SK-N-DZ (cell line): ENCODE results near the gene UBE2S.

Source experiments
- DNase-seq: peaks from one replicate; pipeline ENCODE4 v3.0.0-alpha.2; 2015; ENCODE audit warnings: low spot score

UBE2S gene

DNA sequence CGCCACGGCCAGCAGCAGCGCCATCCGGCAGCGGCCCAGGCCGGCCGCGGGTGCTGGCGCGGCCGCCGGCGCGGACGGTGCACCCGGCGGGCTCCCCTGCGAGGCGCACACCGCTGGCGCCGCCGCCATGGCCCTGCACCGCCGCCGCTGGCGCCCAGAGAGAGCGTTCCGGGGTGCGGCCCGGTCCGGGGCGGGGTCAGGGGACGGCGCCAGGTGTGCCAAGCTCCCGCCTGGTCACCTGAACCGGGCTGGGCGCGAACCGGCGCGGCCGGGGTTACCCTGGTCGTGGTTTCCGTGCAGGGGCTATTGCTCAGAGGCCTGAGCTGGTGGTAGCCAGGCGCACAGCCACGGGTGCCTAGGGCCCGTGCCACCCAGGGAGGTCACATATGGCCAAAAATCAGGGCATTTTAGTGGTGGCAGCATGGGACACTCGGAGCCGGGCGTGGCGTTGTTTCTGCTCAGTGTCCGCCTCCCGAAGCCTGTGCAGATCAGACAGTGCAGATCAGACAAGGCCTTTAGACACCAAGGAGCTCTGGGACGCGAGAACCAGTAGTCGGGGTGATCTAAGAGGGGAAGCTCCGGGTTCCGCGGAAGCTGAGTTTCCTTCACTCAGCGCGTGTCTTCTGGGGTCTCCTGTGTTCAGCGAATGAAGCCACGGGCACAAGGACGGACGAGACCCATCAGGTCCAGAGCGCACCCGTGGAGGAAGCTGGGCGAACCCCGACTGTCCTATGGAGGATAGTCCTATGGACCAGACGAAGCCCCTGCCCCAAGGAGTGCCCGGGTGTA is 23.3 kb downstream of the UBE2S start, which contains the start of gene TMEM238:
Gene TMEM238, minus strand, starts transcription at position 162 of the 789 bp plus-strand sequence. Its CDS starts 33 bp downstream, at position 129.
- no peak for DNase-seq

GRCh38 chr19:55383279-55384130 is 24.1 kb downstream of the UBE2S start:
- DNase-seq, result no peak

- DNase-seq, result no peak
These were observed 25.0 kb downstream of the UBE2S start for GRCh38 chr19:55382522-55383054.

DNA sequence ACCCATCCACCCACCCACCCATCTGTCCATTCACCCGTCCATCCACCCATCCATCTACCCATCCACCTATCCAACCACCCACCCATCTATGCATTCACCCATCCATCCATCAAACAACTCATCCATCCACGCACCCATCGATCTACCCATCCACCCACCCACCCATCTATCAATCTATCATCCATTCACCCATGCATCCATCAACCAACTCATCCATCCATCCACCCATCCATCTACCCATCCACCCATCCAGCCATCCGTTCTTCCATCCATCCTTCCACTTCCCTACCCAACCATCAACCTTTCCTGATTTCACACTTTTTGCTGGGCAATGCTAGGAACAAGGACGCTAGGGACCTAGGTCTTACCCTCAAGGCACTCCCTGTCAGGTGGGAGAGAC is 25.6 kb downstream of the UBE2S start:
- no peak for DNase-seq

GRCh38 chr19:55379174-55379573 is 28.4 kb downstream of the UBE2S start:
- DNase-seq, result no peak

DNA sequence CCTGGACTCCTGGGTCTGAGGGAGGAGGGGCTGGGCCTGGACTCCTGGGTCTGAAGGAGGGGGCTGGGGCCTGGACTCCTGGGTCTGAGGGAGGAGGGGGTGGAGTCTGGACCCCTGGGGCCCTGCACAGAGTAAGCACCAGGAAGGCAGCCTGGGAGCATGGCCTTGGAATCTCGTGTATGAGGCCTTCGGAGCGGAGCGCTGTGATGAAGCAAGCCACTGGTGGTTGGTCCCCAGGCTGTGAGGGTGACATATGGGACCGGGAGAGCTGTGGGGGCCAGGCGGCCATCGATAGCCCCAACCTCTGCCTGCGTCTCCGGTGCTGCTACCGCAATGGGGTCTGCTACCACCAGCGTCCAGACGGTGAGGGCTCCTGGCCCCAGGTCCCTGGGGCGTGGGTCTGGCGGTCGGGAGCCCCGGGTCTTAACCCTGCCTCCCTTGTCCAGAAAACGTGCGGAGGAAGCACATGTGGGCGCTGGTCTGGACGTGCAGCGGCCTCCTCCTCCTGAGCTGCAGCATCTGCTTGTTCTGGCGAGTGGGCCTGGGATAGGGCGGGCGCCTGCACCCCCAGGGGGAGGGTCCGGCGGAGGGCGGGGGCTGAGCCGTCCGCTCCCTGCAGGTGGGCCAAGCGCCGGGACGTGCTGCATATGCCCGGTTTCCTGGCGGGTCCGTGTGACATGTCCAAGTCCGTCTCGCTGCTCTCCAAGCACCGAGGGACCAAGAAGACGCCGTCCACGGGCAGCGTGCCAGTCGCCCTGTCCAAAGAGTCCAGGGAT is 30.0 kb downstream of the UBE2S start:
- peak; percentile 46 for DNase-seq

DNA sequence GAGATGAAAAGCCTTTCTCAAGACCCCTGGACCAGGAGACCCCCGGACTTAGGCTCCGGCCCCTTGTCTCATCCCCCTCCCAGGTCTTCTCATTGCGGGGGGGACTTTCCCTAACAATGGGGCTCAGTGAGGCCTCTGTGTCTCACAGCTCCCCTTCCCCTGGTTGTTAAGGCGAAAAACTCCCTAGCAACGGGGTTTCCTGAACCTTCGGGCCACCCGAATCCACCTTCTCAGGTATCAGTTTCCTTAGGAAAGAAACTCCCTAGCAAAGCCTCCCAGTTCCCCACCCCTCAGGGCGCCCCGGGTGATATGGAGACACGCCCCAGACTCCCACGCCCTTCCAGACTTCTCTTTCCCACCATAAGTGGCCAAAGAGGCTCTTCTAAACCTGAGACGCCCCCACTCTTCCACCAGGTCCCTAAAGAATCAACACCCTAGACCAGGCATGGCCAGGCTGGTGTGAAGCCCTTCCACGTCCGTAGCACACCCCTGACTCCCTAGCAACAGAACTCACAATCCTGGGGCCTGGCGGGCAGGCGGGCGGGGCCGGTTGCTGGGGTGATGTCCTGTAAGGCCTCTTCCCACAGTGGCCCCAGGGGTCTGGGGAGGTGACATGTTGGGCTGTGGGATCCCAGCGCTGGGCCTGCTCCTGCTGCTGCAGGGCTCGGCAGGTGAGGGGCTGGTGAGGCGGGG is 31.2 kb downstream of the UBE2S start, which contains the start of gene TMEM190:
Gene TMEM190, plus strand, starts transcription at position 586 of the 693 bp plus-strand sequence. Its CDS starts 28 bp downstream, at position 614.
- no peak for DNase-seq

DNA sequence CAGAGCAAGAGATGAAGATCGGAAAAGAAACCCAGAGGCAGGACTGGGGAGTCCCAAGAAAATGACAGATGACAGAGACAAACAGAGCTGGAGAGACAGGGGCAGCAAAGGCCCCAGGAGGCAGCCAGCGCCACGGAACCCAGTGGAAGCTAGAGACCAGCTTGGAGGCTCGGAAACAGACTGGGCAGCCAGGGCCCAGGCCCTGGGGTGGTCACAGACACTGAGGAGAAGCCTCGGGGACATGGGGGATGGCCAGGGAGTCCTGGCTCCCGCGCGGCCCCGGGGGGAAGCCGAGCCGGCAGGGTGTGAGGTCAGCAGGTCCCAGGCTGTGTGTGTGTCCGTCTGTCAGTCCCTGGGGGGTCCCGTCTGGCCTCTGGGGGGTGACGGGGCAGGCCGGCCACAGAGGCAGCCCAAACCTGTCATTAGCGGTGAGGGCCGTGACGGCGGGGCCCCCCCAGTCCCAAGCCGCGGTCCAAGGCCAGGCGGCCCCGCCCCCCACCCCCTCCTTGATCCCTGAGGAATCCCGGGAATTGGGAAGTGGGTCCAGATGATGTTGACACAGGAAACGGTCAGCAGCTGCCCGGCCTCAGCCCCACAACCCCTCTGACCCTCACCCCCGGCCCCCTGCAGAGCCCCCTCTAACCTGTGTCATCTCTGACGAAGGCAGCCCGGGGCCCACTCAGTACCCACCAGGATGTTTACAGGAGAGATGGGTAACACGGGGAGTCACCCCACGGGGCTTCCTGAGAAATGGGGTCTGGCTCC is 33.4 kb downstream of the UBE2S start:
- DNase-seq, result no peak

- no peak for DNase-seq
These were observed 34.1 kb downstream of the UBE2S start for GRCh38 chr19:55373306-55373992.

- no peak for DNase-seq
These were observed 35.1 kb downstream of the UBE2S start for GRCh38 chr19:55372316-55373081.

- no peak for DNase-seq
These were observed 37.1 kb downstream of the UBE2S start, which contains the start of gene IL11 for GRCh38 chr19:55370305-55370988. Gene IL11 (minus strand): TSS chr19:55370463. CDS start chr19:55370310, 153 bp downstream.

DNA sequence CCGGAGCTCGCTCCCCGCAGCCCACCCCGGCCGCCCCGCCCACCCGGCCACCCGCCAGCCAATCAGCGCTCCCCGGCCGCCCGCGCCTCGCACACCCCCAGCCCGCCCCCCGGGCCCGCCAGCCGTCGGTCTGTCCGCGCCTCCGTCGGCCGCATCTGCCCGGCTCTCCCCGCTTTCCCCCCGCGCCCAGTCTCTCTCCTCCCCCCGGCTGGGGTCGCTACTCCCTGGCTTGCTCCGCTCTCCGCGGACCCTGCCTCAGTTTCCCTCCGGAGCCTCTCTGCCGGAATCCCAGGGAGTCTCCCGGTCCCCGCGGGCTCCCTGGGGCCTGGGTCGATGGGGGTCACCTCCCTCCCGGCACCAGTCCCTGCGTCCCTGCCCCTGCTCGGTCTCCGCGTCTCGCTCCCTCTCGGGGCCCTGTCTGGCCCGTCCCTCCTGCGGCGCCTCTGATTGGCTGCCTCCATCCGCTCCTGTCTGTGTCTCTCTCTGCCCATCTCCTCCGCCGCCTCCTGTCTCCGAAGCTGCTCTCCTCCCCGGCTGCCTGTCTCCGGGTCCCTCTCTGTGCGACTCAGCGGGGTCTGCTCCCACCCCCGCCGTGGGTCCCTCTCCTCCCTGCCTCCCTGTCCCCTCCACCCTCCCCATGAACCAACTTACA is 37.8 kb downstream of the UBE2S start:
- peak; percentile 80 for DNase-seq

GRCh38 chr19:55368701-55369563 is 38.7 kb downstream of the UBE2S start:
- no peak for DNase-seq

DNA sequence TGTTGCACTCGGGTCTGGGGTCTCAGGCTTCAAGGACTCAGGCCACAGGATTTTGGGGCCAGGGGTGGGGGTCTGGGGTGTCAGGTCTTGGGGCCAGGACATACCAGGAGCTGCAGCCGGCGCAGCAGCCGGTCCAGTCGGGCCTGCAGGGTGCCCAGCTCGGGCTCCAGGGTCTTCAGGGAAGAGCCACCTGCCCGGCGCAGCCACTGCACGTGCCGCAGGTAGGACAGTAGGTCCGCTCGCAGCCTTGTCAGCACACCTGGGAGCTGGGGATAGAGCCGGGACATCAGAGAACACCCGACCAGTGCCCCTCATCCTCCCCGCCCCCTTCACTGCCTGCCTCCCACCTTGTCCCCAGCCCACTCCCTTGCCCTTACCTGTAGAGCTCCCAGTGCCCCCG is 39.5 kb downstream of the UBE2S start:
- no peak for DNase-seq

DNA sequence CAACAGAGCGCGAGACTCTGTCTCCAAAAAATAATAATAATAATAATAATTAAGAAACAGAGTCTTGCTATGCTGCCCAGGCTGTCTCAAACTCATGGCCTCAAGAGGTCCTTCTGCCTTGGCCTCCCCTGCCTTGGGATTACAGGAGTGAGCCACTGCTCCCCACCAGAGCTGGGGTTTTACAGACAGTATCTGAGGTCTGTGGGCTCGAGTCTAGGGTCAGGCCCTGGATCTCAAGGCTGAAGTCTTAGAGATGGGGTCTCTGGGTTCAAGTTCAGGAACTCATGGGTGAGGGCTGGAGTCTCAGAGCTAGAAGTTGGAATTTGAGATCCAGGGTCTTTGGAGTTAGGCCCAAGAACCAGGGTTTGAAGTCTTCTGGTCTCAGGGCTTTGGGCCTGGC is 40.8 kb downstream of the UBE2S start:
- DNase-seq, result no peak

GRCh38 chr19:55365964-55366363 is 41.6 kb downstream of the UBE2S start:
- DNase-seq, result no peak
